K562 (cell line): Measurements from ENCODE around the gene MROH8. TPM values are rescaled to one million over a fixed set of nuclear protein-coding genes. Genes with fewer than 3 reads are reported as not detected.

Experiments
- ELF1 ChIP-seq: fragments of 200-800 bp; sonication (Bioruptor generic); IDR thresholded peaks from 2 replicates; pipeline ENCODE4 v1.6.1; 2016; ENCODE audit warnings: missing genetic modification characterization, missing compliant biosample characterization
- FOXK1 ChIP-seq: sonication (generic); formaldehyde crosslinking; IDR thresholded peaks from 2 replicates; pipeline ENCODE4 v1.8.0; 2022; ENCODE audit warnings: missing genetic modification reagents, mild to moderate bottlenecking, borderline replicate concordance
- TARDBP ChIP-seq: fragments of 450-650 bp; IDR thresholded peaks from 2 replicates; pipeline ENCODE4 v1.6.1; 2016
- U2AF2 ChIP-seq: fragments of 200-400 bp; formaldehyde crosslinking; optimal IDR thresholded peaks from 2 replicates; pipeline ENCODE3; 2017; ENCODE audit warnings: low read depth, mild to moderate bottlenecking, low read length
- XRCC5 ChIP-seq: fragments of 200-400 bp; formaldehyde crosslinking; IDR thresholded peaks from 2 replicates; pipeline ENCODE4 v1.6.1; 2017; ENCODE audit warnings: low read depth, mild to moderate bottlenecking, low read length
- ZNF23 ChIP-seq: fragments of 250-450 bp; sonication (Bioruptor Pico); IDR thresholded peaks from 2 replicates; pipeline ENCODE4 v1.4.0; 2020; ENCODE audit warnings: mild to moderate bottlenecking
- ZNF589 ChIP-seq: fragments of 200-800 bp; sonication (Bioruptor generic); IDR thresholded peaks from 2 replicates; pipeline ENCODE4 v1.6.1; 2016; ENCODE audit warnings: low read depth, missing genetic modification characterization, missing compliant biosample characterization
- ZNF766 ChIP-seq: fragments of 200-800 bp; sonication (Bioruptor generic); conservative IDR thresholded peaks from 2 replicates; pipeline ENCODE4 v1.6.1; 2016; ENCODE audit warnings: missing genetic modification characterization, missing compliant biosample characterization
- ZNF778 ChIP-seq: fragments of 450-650 bp; formaldehyde crosslinking; IDR thresholded peaks from 2 replicates; pipeline ENCODE4 v1.4.0; 2020; ENCODE audit warnings: mild to moderate bottlenecking, moderate library complexity
- polyA plus RNA-seq, 8 experiments: library from polyadenylated mRNA; depleted of rRNA in 4 of 8; stranded (reverse) in 5 of 8; unstranded in 3 of 8; fragments of >200 nt; fragmentation: Nextera tagmentation in 2 of 8; fragmentation: Illumina TruSeq in 1 of 8; extraction: Ambion mirVana in 2 of 8; extraction: Trizol in 1 of 8; gene quantifications; 2 replicates each; pipeline versions ENCODE4 v1.2.1 to v1.2.3, GENCODE V29; 2011 to 2014; ENCODE audit warnings: inconsistent platforms in 1 of 8, missing spikeins in 1 of 8
- total RNA-seq, 7 experiments: library from RNA; depleted of rRNA in 6 of 7; stranded (reverse); fragments of >200 nt in 6 of 7; fragmentation: Illumina TruSeq in 2 of 7; extraction: Trizol in 2 of 7; gene quantifications; 2 replicates each; pipeline versions ENCODE4 v1.2.1 to v1.2.3, GENCODE V29; 2011 to 2021; ENCODE audit warnings: low replicate concordance in 1 of 7
- TF ChIP-seq, protein P1 (sequence below): sonication (generic); formaldehyde crosslinking; IDR thresholded peaks from 2 replicates; pipeline ENCODE4 v1.4.0; 2020; ENCODE audit warnings: mild to moderate bottlenecking, missing genetic modification reagents
- TF ChIP-seq, protein P2 (sequence below), 2 experiments: fragments of 450-650 bp; IDR thresholded peaks; 2 replicates each; pipeline ENCODE4 v1.6.1; 2016
- TF ChIP-seq, protein P3 (sequence below): fragments of 250-450 bp; sonication (Bioruptor Pico); IDR thresholded peaks from 2 replicates; pipeline ENCODE4 v1.4.0; 2020; ENCODE audit warnings: mild to moderate bottlenecking
- TF ChIP-seq, protein P4 (sequence below), 2 experiments: fragments of 450-650 bp; IDR thresholded peaks; 2 replicates each; pipeline ENCODE4 v1.6.1; 2018; ENCODE audit warnings: mild to moderate bottlenecking in 2 of 2, low read depth in 1 of 2; ENCODE audit not compliant: partially characterized antibody in 2 of 2
- TF ChIP-seq, protein P5 (sequence below): fragments of 450-650 bp; IDR thresholded peaks from 2 replicates; pipeline ENCODE4 v1.6.1; 2016
- TF ChIP-seq, protein P6 (sequence below), 2 experiments: IDR thresholded peaks; 2 replicates each; pipeline ENCODE4 v1.6.1; 2012; ENCODE audit warnings: improper control_type of control experiment in 2 of 2, low read depth in 2 of 2, low read length in 2 of 2, borderline replicate concordance in 1 of 2

The MROH8 gene
- total and polyA plus RNA-seq, 9 of the 15 experiments (the other 6 are each of a cell fraction or from before 2014, with no cell fraction given), result 0.21 to 1.5 (median 0.78) TPM

DNA sequence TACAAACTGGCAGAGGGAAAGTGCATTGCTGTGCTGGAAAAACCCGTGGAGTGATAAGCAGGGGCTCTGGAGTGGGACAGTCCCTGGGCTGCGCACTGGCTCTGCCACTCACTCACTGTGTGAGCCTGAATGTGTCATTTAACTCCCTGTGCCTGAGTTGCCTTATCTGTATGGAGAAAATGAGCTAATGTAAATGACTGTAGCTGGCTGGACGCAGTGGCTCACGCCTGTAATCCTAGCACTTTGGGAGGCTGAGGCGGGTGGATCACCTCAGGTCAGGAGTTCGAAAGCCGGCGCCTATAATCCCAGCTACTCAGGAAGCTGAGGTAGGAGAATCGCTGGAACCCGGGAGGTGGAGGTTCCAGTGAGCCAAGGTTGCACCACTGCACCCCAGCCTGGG, 18.7 kb downstream of the MROH8 start (continued):
- no peak for TF ChIP-seq ZNF766 (CRISPR knock-in tag)
- TF ChIP-seq ZNF778 (CRISPR knock-in tag), result no peak
- no peak for TF ChIP-seq XRCC5
- TF ChIP-seq, protein P1, sequence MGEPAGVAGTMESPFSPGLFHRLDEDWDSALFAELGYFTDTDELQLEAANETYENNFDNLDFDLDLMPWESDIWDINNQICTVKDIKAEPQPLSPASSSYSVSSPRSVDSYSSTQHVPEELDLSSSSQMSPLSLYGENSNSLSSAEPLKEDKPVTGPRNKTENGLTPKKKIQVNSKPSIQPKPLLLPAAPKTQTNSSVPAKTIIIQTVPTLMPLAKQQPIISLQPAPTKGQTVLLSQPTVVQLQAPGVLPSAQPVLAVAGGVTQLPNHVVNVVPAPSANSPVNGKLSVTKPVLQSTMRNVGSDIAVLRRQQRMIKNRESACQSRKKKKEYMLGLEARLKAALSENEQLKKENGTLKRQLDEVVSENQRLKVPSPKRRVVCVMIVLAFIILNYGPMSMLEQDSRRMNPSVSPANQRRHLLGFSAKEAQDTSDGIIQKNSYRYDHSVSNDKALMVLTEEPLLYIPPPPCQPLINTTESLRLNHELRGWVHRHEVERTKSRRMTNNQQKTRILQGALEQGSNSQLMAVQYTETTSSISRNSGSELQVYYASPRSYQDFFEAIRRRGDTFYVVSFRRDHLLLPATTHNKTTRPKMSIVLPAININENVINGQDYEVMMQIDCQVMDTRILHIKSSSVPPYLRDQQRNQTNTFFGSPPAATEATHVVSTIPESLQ (CRISPR knock-in tag), result no peak
- TF ChIP-seq, protein P2, sequence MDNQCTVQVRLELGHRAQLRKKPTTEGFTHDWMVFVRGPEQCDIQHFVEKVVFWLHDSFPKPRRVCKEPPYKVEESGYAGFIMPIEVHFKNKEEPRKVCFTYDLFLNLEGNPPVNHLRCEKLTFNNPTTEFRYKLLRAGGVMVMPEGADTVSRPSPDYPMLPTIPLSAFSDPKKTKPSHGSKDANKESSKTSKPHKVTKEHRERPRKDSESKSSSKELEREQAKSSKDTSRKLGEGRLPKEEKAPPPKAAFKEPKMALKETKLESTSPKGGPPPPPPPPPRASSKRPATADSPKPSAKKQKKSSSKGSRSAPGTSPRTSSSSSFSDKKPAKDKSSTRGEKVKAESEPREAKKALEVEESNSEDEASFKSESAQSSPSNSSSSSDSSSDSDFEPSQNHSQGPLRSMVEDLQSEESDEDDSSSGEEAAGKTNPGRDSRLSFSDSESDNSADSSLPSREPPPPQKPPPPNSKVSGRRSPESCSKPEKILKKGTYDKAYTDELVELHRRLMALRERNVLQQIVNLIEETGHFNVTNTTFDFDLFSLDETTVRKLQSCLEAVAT (IDR thresholded peaks at IDR 0.05), result no peak
- no peak for TF ChIP-seq ZNF589
- TF ChIP-seq, protein P3, sequence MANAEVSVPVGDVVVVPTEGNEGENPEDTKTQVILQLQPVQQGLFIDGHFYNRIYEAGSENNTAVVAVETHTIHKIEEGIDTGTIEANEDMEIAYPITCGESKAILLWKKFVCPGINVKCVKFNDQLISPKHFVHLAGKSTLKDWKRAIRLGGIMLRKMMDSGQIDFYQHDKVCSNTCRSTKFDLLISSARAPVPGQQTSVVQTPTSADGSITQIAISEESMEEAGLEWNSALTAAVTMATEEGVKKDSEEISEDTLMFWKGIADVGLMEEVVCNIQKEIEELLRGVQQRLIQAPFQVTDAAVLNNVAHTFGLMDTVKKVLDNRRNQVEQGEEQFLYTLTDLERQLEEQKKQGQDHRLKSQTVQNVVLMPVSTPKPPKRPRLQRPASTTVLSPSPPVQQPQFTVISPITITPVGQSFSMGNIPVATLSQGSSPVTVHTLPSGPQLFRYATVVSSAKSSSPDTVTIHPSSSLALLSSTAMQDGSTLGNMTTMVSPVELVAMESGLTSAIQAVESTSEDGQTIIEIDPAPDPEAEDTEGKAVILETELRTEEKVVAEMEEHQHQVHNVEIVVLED (CRISPR knock-in tag), result no peak
- TF ChIP-seq, protein P4, sequence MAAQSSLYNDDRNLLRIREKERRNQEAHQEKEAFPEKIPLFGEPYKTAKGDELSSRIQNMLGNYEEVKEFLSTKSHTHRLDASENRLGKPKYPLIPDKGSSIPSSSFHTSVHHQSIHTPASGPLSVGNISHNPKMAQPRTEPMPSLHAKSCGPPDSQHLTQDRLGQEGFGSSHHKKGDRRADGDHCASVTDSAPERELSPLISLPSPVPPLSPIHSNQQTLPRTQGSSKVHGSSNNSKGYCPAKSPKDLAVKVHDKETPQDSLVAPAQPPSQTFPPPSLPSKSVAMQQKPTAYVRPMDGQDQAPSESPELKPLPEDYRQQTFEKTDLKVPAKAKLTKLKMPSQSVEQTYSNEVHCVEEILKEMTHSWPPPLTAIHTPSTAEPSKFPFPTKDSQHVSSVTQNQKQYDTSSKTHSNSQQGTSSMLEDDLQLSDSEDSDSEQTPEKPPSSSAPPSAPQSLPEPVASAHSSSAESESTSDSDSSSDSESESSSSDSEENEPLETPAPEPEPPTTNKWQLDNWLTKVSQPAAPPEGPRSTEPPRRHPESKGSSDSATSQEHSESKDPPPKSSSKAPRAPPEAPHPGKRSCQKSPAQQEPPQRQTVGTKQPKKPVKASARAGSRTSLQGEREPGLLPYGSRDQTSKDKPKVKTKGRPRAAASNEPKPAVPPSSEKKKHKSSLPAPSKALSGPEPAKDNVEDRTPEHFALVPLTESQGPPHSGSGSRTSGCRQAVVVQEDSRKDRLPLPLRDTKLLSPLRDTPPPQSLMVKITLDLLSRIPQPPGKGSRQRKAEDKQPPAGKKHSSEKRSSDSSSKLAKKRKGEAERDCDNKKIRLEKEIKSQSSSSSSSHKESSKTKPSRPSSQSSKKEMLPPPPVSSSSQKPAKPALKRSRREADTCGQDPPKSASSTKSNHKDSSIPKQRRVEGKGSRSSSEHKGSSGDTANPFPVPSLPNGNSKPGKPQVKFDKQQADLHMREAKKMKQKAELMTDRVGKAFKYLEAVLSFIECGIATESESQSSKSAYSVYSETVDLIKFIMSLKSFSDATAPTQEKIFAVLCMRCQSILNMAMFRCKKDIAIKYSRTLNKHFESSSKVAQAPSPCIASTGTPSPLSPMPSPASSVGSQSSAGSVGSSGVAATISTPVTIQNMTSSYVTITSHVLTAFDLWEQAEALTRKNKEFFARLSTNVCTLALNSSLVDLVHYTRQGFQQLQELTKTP (IDR thresholded peaks at IDR 0.05; ENCODE audit: low read depth in 1 of 2, partially characterized antibody in 2 of 2), result no peak
- TF ChIP-seq, protein P5, sequence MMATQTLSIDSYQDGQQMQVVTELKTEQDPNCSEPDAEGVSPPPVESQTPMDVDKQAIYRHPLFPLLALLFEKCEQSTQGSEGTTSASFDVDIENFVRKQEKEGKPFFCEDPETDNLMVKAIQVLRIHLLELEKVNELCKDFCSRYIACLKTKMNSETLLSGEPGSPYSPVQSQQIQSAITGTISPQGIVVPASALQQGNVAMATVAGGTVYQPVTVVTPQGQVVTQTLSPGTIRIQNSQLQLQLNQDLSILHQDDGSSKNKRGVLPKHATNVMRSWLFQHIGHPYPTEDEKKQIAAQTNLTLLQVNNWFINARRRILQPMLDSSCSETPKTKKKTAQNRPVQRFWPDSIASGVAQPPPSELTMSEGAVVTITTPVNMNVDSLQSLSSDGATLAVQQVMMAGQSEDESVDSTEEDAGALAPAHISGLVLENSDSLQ, result peak; percentile 84
- TF ChIP-seq ELF1 (tag), result no peak
- no peak for TF ChIP-seq U2AF2
- no peak for TF ChIP-seq FOXK1
- TF ChIP-seq TARDBP, result no peak
- no peak for TF ChIP-seq ZNF23 (CRISPR knock-in tag)
- TF ChIP-seq, protein P6, sequence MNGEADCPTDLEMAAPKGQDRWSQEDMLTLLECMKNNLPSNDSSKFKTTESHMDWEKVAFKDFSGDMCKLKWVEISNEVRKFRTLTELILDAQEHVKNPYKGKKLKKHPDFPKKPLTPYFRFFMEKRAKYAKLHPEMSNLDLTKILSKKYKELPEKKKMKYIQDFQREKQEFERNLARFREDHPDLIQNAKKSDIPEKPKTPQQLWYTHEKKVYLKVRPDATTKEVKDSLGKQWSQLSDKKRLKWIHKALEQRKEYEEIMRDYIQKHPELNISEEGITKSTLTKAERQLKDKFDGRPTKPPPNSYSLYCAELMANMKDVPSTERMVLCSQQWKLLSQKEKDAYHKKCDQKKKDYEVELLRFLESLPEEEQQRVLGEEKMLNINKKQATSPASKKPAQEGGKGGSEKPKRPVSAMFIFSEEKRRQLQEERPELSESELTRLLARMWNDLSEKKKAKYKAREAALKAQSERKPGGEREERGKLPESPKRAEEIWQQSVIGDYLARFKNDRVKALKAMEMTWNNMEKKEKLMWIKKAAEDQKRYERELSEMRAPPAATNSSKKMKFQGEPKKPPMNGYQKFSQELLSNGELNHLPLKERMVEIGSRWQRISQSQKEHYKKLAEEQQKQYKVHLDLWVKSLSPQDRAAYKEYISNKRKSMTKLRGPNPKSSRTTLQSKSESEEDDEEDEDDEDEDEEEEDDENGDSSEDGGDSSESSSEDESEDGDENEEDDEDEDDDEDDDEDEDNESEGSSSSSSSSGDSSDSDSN (IDR thresholded peaks at IDR 0.05; ENCODE audit: borderline replicate concordance in 1 of 2, low read depth in 2 of 2, low read length in 2 of 2), result peak in 1 of 2 experiments; percentile 52; a peak in 1 of 4 replicates
